Bronchial epithelial cell (primary cell): ENCODE measurements around the gene ASB16. TPM values are rescaled to one million over a fixed set of nuclear protein-coding genes. Genes with fewer than 3 reads are reported as not detected.
A peak's percentile ranks its signal among the peaks of the same experiment; 100 is the strongest.

Source experiments
- DNase-seq: peaks from one replicate; pipeline ENCODE4 v3.0.0-alpha.2; 2010; ENCODE audit warnings: low read depth
- FAIRE-seq: peaks from 2 replicates; lab custom pipeline; 2011; peaks lifted over from hg19 to GRCh38; lab: Jason Lieb, UNC
- H3K27me3 ChIP-seq: 2 replicates; pipeline ENCODE4 v1.5.1; 2011; ENCODE audit warnings: low read length; ENCODE audit not compliant: control insufficient read depth, insufficient read depth
- H3K36me3 ChIP-seq: 2 replicates; pipeline ENCODE4 v1.5.1; 2011; ENCODE audit warnings: low read length; ENCODE audit not compliant: control insufficient read depth, insufficient read depth
- H3K4me3 ChIP-seq: 2 replicates; pipeline ENCODE4 v1.5.1; 2011; ENCODE audit warnings: mild to moderate bottlenecking, low read depth, low read length, control low read depth
- CTCF ChIP-seq: IDR thresholded peaks from 2 replicates; pipeline ENCODE4 v1.5.1; 2011; ENCODE audit warnings: mild to moderate bottlenecking, moderate library complexity, low read length, control low read depth, inconsistent platforms; ENCODE audit not compliant: insufficient read depth, severe bottlenecking
- total RNA-seq: library from RNA; depleted of rRNA; stranded (reverse); fragments of >200 nt; gene quantifications from 2 replicates; pipeline ENCODE4 v1.2.1, GENCODE V29; 2014

The ASB16 gene
- total RNA-seq, 1 donor from 2014 or later: not detected

GRCh38 chr17:44197980-44198720 is 27.6 kb downstream of the ASB16 start:
- peak overlapping the region; percentile 73 for H3K4me3 ChIP-seq
- H3K27me3 ChIP-seq: no peaks in the 10 kb centered on the region
- peaks cover 31% of the 10 kb centered on the region for H3K36me3 ChIP-seq
- DNase-seq: peak; percentile 59
- TF ChIP-seq CTCF: no peak
- FAIRE-seq: no peak

- DNase-seq (peak; percentile 29), FAIRE-seq (no peak)
These were observed 28.4 kb downstream of the ASB16 start for GRCh38 chr17:44198721-44199552.

GRCh38 chr17:44199553-44200477 is 29.3 kb downstream of the ASB16 start, which contains the start of gene ATXN7L3:
Gene ATXN7L3, minus strand, starts transcription at chr17:44199884. Its CDS starts 1,814 bp downstream, at chr17:44198070.
- no peak for TF ChIP-seq CTCF
- FAIRE-seq (no peak), DNase-seq (peak; percentile 88)
- Histone ChIP-seq H3K36me3 (peaks cover 20% of the 10 kb centered on the region), H3K27me3 (no peaks in the 10 kb centered on the region), H3K4me3 (peak within 1 kb of the TSS; percentile 82)

More at GRCh38 chr17:44198721-44199552, 28.4 kb downstream of the ASB16 start:
- no peak for TF ChIP-seq CTCF
- no peaks in the 10 kb centered on the region for H3K27me3 ChIP-seq
- peak overlapping the region; percentile 73 for H3K4me3 ChIP-seq
- H3K36me3 ChIP-seq: peaks cover 26% of the 10 kb centered on the region

GRCh38 chr17:44200478-44201155 is 30.1 kb downstream of the ASB16 start:
- no peak for TF ChIP-seq CTCF
- Histone ChIP-seq H3K27me3 (no peaks in the 10 kb centered on the region), H3K4me3 (peak overlapping the region; percentile 82), H3K36me3 (peaks cover 13% of the 10 kb centered on the region)
- FAIRE-seq: no peak
- DNase-seq: no peak

- no peak for DNase-seq
- Histone ChIP-seq H3K36me3 (peaks cover 8% of the 10 kb centered on the region), H3K27me3 (no peaks in the 10 kb centered on the region), H3K4me3 (no peak overlapping the region)
- no peak for FAIRE-seq
- TF ChIP-seq CTCF: no peak
These were observed 32.3 kb downstream of the ASB16 start for GRCh38 chr17:44202756-44203155.
